Brain microvascular endothelial cell (primary cell): ENCODE results near the gene SLF2.

ENCODE experiments used
- DNase-seq: peaks from one replicate; pipeline ENCODE4 v3.0.0-alpha.2; 2020
- H3K27ac ChIP-seq: fragments of 250-450 bp; sonication (Bioruptor Pico); 2 replicates; pipeline ENCODE4 v1.5.1; 2020; ENCODE audit warnings: mild to moderate bottlenecking, moderate library complexity
- H3K27me3 ChIP-seq: fragments of 250-450 bp; sonication (Bioruptor Pico); replicated peaks from 2 replicates; pipeline ENCODE4 v1.5.1; 2020; ENCODE audit warnings: mild to moderate bottlenecking
- H3K36me3 ChIP-seq: fragments of 250-450 bp; sonication (Bioruptor Pico); replicated peaks from 2 replicates; pipeline ENCODE4 v1.5.1; 2020; ENCODE audit warnings: mild to moderate bottlenecking
- H3K4me3 ChIP-seq: 2 replicates; pipeline ENCODE4 v1.5.1; 2011; ENCODE audit warnings: low read depth, mild to moderate bottlenecking, control low read depth, low read length, moderate library complexity
- CTCF ChIP-seq: IDR thresholded peaks from 2 replicates; pipeline ENCODE4 v1.5.1; 2011; ENCODE audit warnings: low read depth, mild to moderate bottlenecking, moderate library complexity, low read length, control low read depth, inconsistent platforms; ENCODE audit errors: missing control alignments
- in situ Hi-C: cut with HindIII; loops from 2 replicates; pipeline ENCODE4 v1.10.0; 2017; ENCODE audit warnings: low sequenced_read_pairs, low pct_ligation_motif_present

The SLF2 gene

DNA sequence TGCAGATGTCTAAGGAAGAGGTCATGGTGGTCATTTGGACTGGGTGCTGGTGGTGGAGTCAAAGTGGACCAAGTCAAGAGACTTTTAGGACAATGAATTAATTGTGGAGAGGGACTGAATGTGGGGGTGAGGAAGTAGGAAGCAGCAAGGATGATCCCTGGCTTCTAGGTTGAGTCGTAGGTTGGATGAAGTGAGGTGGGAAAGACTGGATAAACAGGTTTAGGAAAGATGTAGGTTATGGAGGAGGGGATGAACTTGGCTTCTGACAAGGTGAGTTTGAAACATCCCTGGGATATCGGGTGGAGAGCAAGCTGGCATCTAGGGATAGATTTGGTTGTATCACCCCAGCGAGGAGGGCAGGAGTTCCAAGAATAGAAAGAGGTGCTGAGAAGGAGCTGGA is 64.1 kb downstream of the SLF2 start:
- in situ Hi-C loops: no loop called here
- no peaks in the 10 kb centered on the region for H3K27me3 ChIP-seq
- peaks cover 5% of the 10 kb centered on the region for H3K36me3 ChIP-seq
- no peak overlapping the region for H3K4me3 ChIP-seq
- no peak for DNase-seq
- TF ChIP-seq CTCF: no peak
- H3K27ac ChIP-seq: no peak overlapping the region

GRCh38 chr10:100977436-100977835 is 64.7 kb downstream of the SLF2 start:
- peaks cover 5% of the 10 kb centered on the region for H3K36me3 ChIP-seq

GRCh38 chr10:100978121-100978900 is 65.5 kb downstream of the SLF2 start:
- DNase-seq: no peak
- in situ Hi-C loops: no loop called here
- Histone ChIP-seq H3K36me3 (peaks cover 5% of the 10 kb centered on the region), H3K27me3 (no peaks in the 10 kb centered on the region), H3K27ac (no peak overlapping the region), H3K4me3 (no peak overlapping the region)
- TF ChIP-seq CTCF: no peak

More at GRCh38 chr10:100977436-100977835, 64.7 kb downstream of the SLF2 start:
- no peak for DNase-seq
- no peak for TF ChIP-seq CTCF
- H3K27me3 ChIP-seq: no peaks in the 10 kb centered on the region
- no peak overlapping the region for H3K4me3 ChIP-seq
- in situ Hi-C loops: no loop called here
- no peak overlapping the region for H3K27ac ChIP-seq

DNA sequence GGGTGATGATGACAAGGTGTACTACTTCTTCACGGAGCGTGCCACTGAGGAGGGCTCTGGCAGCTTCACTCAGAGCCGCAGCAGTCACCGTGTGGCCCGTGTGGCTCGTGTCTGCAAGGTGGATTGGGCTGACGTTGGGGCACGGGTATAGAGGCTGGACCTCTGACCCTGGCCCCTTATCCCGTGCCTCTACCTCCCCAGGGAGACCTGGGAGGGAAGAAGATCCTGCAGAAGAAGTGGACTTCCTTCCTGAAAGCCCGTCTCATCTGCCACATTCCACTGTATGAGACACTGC is 66.1 kb downstream of the SLF2 start:
- no peak for DNase-seq
- H3K27me3 ChIP-seq: no peaks in the 10 kb centered on the region
- TF ChIP-seq CTCF: no peak
- no peak overlapping the region for H3K27ac ChIP-seq
- in situ Hi-C loops: no loop called here
- H3K36me3 ChIP-seq: peaks cover 5% of the 10 kb centered on the region
- H3K4me3 ChIP-seq: no peak overlapping the region

GRCh38 chr10:100979791-100980272 is 67.1 kb downstream of the SLF2 start:
- peaks cover 5% of the 10 kb centered on the region for H3K36me3 ChIP-seq
- H3K27ac ChIP-seq: no peak overlapping the region
- no peak overlapping the region for H3K4me3 ChIP-seq
- DNase-seq: no peak
- TF ChIP-seq CTCF: no peak
- no peaks in the 10 kb centered on the region for H3K27me3 ChIP-seq
- in situ Hi-C loops: no loop called here

DNA sequence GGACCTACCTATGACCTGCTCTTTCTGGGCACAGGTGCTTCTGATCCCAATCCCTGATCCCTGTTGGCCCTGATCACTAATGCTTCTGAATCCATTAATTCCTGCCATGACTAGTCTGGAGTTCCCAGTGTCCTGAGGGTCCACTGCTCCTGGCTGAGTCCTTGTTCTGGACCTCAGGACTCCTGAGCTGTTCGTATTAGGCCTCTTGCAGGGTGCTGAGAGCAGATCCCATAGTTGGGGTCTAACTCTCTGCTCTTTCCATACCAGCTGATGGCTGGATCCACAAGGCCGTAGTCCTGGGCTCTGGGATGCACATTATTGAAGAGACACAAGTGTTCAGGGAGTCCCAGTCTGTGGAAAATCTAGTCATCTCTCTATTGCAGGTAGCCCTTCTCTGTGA is 67.5 kb downstream of the SLF2 start:
- in situ Hi-C loops: no loop called here
- no peak overlapping the region for H3K27ac ChIP-seq
- TF ChIP-seq CTCF: no peak
- DNase-seq: no peak
- peaks cover 5% of the 10 kb centered on the region for H3K36me3 ChIP-seq
- no peaks in the 10 kb centered on the region for H3K27me3 ChIP-seq
- no peak overlapping the region for H3K4me3 ChIP-seq
